ENCODE measurements around the gene KICS2. TPM values are rescaled to one million over a fixed set of nuclear protein-coding genes. Genes with fewer than 3 reads are reported as not detected.

The KICS2 gene
- total RNA-seq, 1 donor from 2014 or later, result 3.6 TPM

DNA sequence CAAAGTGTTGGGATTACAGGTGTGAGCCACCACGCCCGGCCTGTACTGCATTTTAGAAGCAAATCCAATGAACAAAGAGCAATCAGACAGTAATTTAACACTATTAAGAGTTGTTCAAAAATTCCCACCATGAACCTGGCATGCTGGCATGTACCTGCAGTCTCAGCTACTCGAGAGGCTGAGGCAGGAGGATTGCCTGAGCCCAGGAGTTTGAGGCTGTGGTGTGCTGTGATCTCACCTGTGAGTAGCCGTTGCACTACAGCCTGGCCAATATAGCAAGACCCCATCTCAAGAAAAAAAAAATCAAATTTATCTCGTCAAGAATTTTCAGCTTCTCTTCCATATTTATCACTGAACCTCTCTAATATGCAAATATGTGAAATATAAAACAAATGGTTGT, 39.7 kb upstream of the KICS2 start:
- no peaks in the 10 kb centered on the region for H3K4me1 Mint-ChIP-seq (ENCODE audit: unreplicated experiment)
- H3K27me3 Mint-ChIP-seq (ENCODE audit: unreplicated experiment), result no peaks in the 10 kb centered on the region
- H3K36me3 Mint-ChIP-seq (ENCODE audit: unreplicated experiment), result no peaks in the 10 kb centered on the region
- H3K9me3 Mint-ChIP-seq (ENCODE audit: unreplicated experiment), result no peaks in the 10 kb centered on the region
- H3K4me3 Mint-ChIP-seq (ENCODE audit: unreplicated experiment), result no peak overlapping the region
- TF ChIP-seq, protein P1, sequence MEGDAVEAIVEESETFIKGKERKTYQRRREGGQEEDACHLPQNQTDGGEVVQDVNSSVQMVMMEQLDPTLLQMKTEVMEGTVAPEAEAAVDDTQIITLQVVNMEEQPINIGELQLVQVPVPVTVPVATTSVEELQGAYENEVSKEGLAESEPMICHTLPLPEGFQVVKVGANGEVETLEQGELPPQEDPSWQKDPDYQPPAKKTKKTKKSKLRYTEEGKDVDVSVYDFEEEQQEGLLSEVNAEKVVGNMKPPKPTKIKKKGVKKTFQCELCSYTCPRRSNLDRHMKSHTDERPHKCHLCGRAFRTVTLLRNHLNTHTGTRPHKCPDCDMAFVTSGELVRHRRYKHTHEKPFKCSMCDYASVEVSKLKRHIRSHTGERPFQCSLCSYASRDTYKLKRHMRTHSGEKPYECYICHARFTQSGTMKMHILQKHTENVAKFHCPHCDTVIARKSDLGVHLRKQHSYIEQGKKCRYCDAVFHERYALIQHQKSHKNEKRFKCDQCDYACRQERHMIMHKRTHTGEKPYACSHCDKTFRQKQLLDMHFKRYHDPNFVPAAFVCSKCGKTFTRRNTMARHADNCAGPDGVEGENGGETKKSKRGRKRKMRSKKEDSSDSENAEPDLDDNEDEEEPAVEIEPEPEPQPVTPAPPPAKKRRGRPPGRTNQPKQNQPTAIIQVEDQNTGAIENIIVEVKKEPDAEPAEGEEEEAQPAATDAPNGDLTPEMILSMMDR (IDR thresholded peaks at IDR 0.05), result no peak
- no peak overlapping the region for H3K27ac Mint-ChIP-seq (ENCODE audit: unreplicated experiment)
- no peak for DNase-seq (ENCODE audit: extremely low spot score, unreplicated experiment)

DNA sequence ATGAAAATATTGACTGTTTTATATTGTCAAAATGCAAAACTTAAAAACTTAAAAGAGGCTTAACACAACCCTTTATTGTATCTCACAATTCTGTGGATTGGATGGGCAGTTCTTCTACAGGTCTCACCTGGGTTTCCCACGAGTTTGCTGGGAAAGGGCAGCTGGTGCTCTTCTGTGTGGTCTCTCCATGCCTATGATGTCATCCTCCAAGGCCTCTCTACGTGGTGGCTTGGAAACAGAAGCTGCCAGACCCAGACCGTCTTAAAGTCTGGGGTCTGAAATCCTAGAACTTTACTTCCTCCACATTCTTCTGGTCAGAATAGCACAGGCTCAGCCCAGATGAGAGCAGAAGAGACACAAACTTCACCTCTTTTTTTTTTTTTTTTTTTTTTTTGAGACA, 36.5 kb upstream of the KICS2 start:
- no peak for DNase-seq (ENCODE audit: extremely low spot score, unreplicated experiment)
- Mint-ChIP-seq H3K27ac (ENCODE audit: unreplicated experiment) (no peak overlapping the region), H3K36me3 (ENCODE audit: unreplicated experiment) (no peaks in the 10 kb centered on the region), H3K27me3 (ENCODE audit: unreplicated experiment) (no peaks in the 10 kb centered on the region), H3K4me1 (ENCODE audit: unreplicated experiment) (no peaks in the 10 kb centered on the region), H3K9me3 (ENCODE audit: unreplicated experiment) (no peaks in the 10 kb centered on the region), H3K4me3 (ENCODE audit: unreplicated experiment) (no peak overlapping the region)
- TF ChIP-seq, protein P1 (IDR thresholded peaks at IDR 0.05), result no peak

DNA sequence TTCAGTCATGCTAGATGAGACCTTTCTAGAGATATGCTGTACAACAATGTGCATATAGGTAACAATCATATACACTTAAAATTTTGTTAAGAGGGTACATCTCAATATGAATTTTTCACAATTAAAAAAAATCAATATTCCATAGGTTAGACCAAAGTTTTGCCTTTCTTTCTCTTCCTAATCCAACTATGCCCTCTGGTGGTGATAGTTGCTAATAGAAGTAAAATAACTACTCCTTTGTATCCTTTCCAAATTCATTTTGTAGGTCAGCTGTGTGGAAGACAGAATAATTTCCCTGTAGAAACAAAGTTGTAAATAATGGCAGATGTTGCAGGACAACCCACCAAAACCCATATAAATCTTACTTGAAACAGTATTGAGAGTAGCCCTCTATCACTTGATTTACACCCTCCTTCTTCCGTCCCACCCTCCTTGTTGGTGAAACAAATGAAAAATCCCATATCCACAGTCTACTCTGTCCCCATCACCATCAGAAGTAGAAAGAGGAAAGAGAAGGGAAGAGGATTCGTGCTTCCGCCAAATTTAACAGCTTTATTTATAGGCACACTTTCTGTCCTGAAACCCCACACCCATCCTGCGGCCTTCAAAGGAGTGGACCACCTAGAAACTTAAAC, 34.2 kb upstream of the KICS2 start:
- Mint-ChIP-seq H3K4me3 (ENCODE audit: unreplicated experiment) (no peak overlapping the region), H3K27ac (ENCODE audit: unreplicated experiment) (no peak overlapping the region), H3K27me3 (ENCODE audit: unreplicated experiment) (no peaks in the 10 kb centered on the region), H3K36me3 (ENCODE audit: unreplicated experiment) (no peaks in the 10 kb centered on the region), H3K4me1 (ENCODE audit: unreplicated experiment) (no peaks in the 10 kb centered on the region), H3K9me3 (ENCODE audit: unreplicated experiment) (no peaks in the 10 kb centered on the region)
- TF ChIP-seq, protein P1 (IDR thresholded peaks at IDR 0.05), result peak; percentile 79
- no peak for DNase-seq (ENCODE audit: extremely low spot score, unreplicated experiment)

- H3K4me1 Mint-ChIP-seq (ENCODE audit: unreplicated experiment), result no peaks in the 10 kb centered on the region
- no peak overlapping the region for H3K4me3 Mint-ChIP-seq (ENCODE audit: unreplicated experiment)
- TF ChIP-seq, protein P1 (IDR thresholded peaks at IDR 0.05), result no peak
- H3K36me3 Mint-ChIP-seq (ENCODE audit: unreplicated experiment), result no peaks in the 10 kb centered on the region
- H3K27me3 Mint-ChIP-seq (ENCODE audit: unreplicated experiment), result no peaks in the 10 kb centered on the region
- H3K9me3 Mint-ChIP-seq (ENCODE audit: unreplicated experiment), result no peaks in the 10 kb centered on the region
- no peak for DNase-seq (ENCODE audit: extremely low spot score, unreplicated experiment)
- H3K27ac Mint-ChIP-seq (ENCODE audit: unreplicated experiment), result no peak overlapping the region
These were observed 33.2 kb upstream of the KICS2 start for GRCh38 chr12:64255249-64255648.

DNA sequence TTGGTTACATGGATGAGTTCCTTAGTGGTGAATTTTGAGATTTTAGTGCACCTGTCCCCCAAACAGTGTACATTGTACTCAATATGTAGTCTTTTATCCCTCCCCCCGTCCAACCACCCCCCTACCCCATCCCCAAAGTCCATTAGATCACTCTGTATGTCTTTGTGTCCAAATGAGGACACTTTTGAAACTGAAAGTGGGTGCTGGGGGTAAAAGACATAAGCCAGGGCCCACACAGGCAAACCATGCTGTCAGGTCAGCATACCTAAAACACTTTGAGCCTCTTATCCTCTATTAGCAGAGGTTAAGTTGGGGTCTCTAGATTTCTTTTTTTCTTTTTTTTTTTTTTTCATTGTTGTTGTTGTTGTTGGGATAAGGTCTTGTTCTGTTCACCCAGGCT, 31.3 kb upstream of the KICS2 start:
- Mint-ChIP-seq H3K27ac (ENCODE audit: unreplicated experiment) (no peak overlapping the region), H3K36me3 (ENCODE audit: unreplicated experiment) (no peaks in the 10 kb centered on the region), H3K4me3 (ENCODE audit: unreplicated experiment) (no peak overlapping the region), H3K4me1 (ENCODE audit: unreplicated experiment) (no peaks in the 10 kb centered on the region), H3K9me3 (ENCODE audit: unreplicated experiment) (no peaks in the 10 kb centered on the region), H3K27me3 (ENCODE audit: unreplicated experiment) (no peaks in the 10 kb centered on the region)
- DNase-seq (ENCODE audit: extremely low spot score, unreplicated experiment), result no peak
- TF ChIP-seq, protein P1 (IDR thresholded peaks at IDR 0.05), result no peak
